ENCODE results near the gene DGKI. TPM values are rescaled to one million over a fixed set of nuclear protein-coding genes. Genes with fewer than 3 reads are reported as not detected.

Gene DGKI
- total RNA-seq, 1 experiment from 2014 or later, result 0.79 TPM

DNA sequence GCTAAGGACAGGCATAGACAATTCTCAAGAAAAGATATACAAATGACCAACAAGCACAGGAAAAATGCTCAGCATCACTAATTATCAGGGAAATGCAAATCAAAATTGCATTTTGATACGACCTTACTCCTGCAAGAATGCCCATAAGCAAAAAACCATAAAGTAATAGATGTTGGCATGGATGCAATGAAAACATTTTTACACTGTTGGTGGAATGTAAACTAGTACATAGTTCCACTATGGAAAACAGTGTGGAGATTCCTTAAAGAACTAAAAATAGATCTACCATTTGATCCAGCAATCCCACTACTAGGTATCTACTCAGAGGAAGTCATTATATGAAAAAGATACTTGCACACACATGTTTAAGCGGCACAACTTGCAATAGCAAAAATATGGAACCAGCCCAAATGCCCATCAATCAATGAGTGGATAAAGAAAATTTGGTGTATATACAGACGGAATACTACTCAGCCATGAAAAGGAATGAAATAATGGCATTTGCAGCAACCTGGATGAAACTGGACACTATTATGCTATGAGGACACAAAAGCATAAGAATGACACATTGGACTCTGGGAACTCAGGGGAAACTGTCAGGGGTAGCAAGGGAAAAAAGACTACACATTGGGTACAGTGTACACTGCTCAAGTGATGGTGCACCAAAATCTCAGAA lies 59.3 kb downstream of the DGKI start:
- Mint-ChIP-seq H3K9me3 (peaks cover 27% of the 10 kb centered on the region), H3K36me3 (peaks cover 10% of the 10 kb centered on the region), H3K4me3 (no peak overlapping the region), H3K27me3 (ENCODE audit: low read depth) (no peaks in the 10 kb centered on the region), H3K27ac (no peak overlapping the region), H3K4me1 (peaks cover 6% of the 10 kb centered on the region)
- DNase-seq (ENCODE audit: low spot score) (no peak), ATAC-seq (no peak)
- no peak for TF ChIP-seq ESRRA (CRISPR knock-in tag; IDR thresholded peaks at IDR 0.05; ENCODE audit: borderline replicate concordance)
- TF ChIP-seq, protein P1, sequence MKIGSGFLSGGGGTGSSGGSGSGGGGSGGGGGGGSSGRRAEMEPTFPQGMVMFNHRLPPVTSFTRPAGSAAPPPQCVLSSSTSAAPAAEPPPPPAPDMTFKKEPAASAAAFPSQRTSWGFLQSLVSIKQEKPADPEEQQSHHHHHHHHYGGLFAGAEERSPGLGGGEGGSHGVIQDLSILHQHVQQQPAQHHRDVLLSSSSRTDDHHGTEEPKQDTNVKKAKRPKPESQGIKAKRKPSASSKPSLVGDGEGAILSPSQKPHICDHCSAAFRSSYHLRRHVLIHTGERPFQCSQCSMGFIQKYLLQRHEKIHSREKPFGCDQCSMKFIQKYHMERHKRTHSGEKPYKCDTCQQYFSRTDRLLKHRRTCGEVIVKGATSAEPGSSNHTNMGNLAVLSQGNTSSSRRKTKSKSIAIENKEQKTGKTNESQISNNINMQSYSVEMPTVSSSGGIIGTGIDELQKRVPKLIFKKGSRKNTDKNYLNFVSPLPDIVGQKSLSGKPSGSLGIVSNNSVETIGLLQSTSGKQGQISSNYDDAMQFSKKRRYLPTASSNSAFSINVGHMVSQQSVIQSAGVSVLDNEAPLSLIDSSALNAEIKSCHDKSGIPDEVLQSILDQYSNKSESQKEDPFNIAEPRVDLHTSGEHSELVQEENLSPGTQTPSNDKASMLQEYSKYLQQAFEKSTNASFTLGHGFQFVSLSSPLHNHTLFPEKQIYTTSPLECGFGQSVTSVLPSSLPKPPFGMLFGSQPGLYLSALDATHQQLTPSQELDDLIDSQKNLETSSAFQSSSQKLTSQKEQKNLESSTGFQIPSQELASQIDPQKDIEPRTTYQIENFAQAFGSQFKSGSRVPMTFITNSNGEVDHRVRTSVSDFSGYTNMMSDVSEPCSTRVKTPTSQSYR (CRISPR knock-in tag; IDR thresholded peaks at IDR 0.05), result no peak
- TF ChIP-seq SMAD3 (CRISPR knock-in tag; IDR thresholded peaks at IDR 0.05; ENCODE audit: borderline replicate concordance), result no peak
- TF ChIP-seq, protein P2, sequence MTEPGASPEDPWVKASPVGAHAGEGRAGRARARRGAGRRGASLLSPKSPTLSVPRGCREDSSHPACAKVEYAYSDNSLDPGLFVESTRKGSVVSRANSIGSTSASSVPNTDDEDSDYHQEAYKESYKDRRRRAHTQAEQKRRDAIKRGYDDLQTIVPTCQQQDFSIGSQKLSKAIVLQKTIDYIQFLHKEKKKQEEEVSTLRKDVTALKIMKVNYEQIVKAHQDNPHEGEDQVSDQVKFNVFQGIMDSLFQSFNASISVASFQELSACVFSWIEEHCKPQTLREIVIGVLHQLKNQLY (CRISPR knock-in tag; IDR thresholded peaks at IDR 0.05), result no peak
- TF ChIP-seq AFF4 (CRISPR knock-in tag; IDR thresholded peaks at IDR 0.05; ENCODE audit: borderline replicate concordance), result no peak
- no peak for TF ChIP-seq SMAD4 (CRISPR knock-in tag; IDR thresholded peaks at IDR 0.05)
- no peak for TF ChIP-seq FOXP1 (CRISPR knock-in tag; IDR thresholded peaks at IDR 0.05; ENCODE audit: borderline replicate concordance)
- no peak for TF ChIP-seq KAT7 (CRISPR knock-in tag; IDR thresholded peaks at IDR 0.05; ENCODE audit: borderline replicate concordance)
- TF ChIP-seq ZNF121 (CRISPR knock-in tag; IDR thresholded peaks at IDR 0.05), result no peak
- no peak for TF ChIP-seq ZNF671 (CRISPR knock-in tag; IDR thresholded peaks at IDR 0.05)
- no peak for TF ChIP-seq ETV6 (CRISPR knock-in tag; IDR thresholded peaks at IDR 0.05)
- TF ChIP-seq NFYB (CRISPR knock-in tag; conservative IDR thresholded peaks at IDR 0.05; ENCODE audit: low read depth), result no peak
- TF ChIP-seq TP53 (CRISPR knock-in tag; IDR thresholded peaks at IDR 0.05), result no peak
- TF ChIP-seq SOX15 (CRISPR knock-in tag; IDR thresholded peaks at IDR 0.05), result no peak
- no peak for TF ChIP-seq FOXK1 (CRISPR knock-in tag; IDR thresholded peaks at IDR 0.05)
- TF ChIP-seq NR3C1 (CRISPR knock-in tag; conservative IDR thresholded peaks at IDR 0.05; ENCODE audit: low read depth), result no peak
- TF ChIP-seq ZNF423 (CRISPR knock-in tag; IDR thresholded peaks at IDR 0.05), result no peak
- no peak for TF ChIP-seq ZNF396 (CRISPR knock-in tag; IDR thresholded peaks at IDR 0.05; ENCODE audit: borderline replicate concordance)
- TF ChIP-seq MXD4 (CRISPR knock-in tag; IDR thresholded peaks at IDR 0.05; ENCODE audit: borderline replicate concordance), result no peak
- ChIA-PET POLR2A (no interaction called here), CTCF (no interaction called here)

DNA sequence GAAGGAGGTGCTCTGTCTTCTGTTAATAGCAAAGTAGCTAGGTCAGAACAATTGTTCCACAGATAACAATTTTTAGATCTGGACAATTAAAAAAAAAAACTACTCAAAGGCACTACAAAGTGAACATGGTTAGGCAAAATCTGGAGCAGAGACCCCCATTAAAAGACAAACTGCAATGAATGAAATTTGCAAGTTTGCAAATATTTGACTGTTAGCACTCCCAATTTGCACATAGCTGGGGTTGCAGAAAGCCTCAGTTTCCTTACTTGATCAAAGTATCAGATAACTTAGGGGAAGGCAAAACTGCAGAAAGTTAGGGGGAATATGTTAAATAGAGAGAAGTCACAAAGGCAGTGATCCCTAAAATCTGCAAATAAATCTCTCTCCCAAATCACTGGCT lies 68.3 kb downstream of the DGKI start:
- H3K36me3 Mint-ChIP-seq, result peaks cover 6% of the 10 kb centered on the region; the same call in 1 of the 2 replicates
- POLR2A ChIA-PET, result no interaction called here
- TF ChIP-seq ZNF232 (CRISPR knock-in tag; IDR thresholded peaks at IDR 0.05), result no peak
- TF ChIP-seq FOXK1 (CRISPR knock-in tag; IDR thresholded peaks at IDR 0.05), result no peak
- TF ChIP-seq, protein P1 (CRISPR knock-in tag; IDR thresholded peaks at IDR 0.05), result no peak
- TF ChIP-seq NR1H2 (CRISPR knock-in tag; IDR thresholded peaks at IDR 0.05), result no peak
- no peak for TF ChIP-seq CBFB (CRISPR knock-in tag; IDR thresholded peaks at IDR 0.05; ENCODE audit: low read depth)
- no peaks in the 10 kb centered on the region for H3K27me3 Mint-ChIP-seq (ENCODE audit: low read depth)
- H3K27ac Mint-ChIP-seq, result no peak overlapping the region
- DNase-seq (ENCODE audit: low spot score), result no peak
- CTCF ChIA-PET, result no interaction called here
- peaks cover 12% of the 10 kb centered on the region for H3K9me3 Mint-ChIP-seq
- H3K4me3 Mint-ChIP-seq, result no peak overlapping the region
- ATAC-seq, result no peak
- peaks cover 10% of the 10 kb centered on the region for H3K4me1 Mint-ChIP-seq
